Ovary (tissue), 9 donors: ENCODE measurements around the gene CUL3. TPM values are rescaled to one million over a fixed set of nuclear protein-coding genes. Genes with fewer than 3 reads are reported as not detected.

Experiments
- DNase-seq, 5 donors: peaks; one replicate each; pipeline ENCODE4 v3.0.0-alpha.2; 2019 to 2020
- H3K27ac ChIP-seq, 2 donors: fragments of 200-600 bp; one replicate each; pipeline versions ENCODE4 v1.5.1 to v1.8.0; 2019 to 2022
- H3K27me3 ChIP-seq: fragments of 200-600 bp; one replicate; pipeline ENCODE4 v1.8.0; 2022
- H3K36me3 ChIP-seq: fragments of 200-600 bp; sonication (generic); one replicate; pipeline ENCODE4 v1.5.1; 2019
- H3K4me1 ChIP-seq: one replicate; pipeline ENCODE4 v1.8.1; 2013; ENCODE audit warnings: mild to moderate bottlenecking, moderate library complexity; ENCODE audit not compliant: insufficient read depth
- H3K4me3 ChIP-seq: fragments of 200-600 bp; sonication (generic); one replicate; pipeline ENCODE4 v1.5.1; 2017
- H3K9me3 ChIP-seq, 2 donors: fragments of 200-600 bp in 1 of 2; sonication (generic) in 1 of 2; one replicate each; pipeline versions ENCODE4 v1.5.1 to v1.8.1; 2013 to 2019; ENCODE audit warnings: mild to moderate bottlenecking in 1 of 2, moderate library complexity in 1 of 2
- EP300 ChIP-seq: sonication (generic); formaldehyde crosslinking; IDR thresholded peaks from one replicate; pipeline ENCODE4 v1.6.1; 2017; ENCODE audit warnings: antibody characterized with exemption
- POLR2A ChIP-seq: fragments of 450-650 bp; IDR thresholded peaks from one replicate; pipeline ENCODE4 v1.6.1; 2017; ENCODE audit warnings: antibody characterized with exemption, mild to moderate bottlenecking, moderate library complexity
- WGBS, 3 donors: extraction: QIAGEN DNeasy Blood & Tissue Kit in 1 of 3; methylation state at CpG; one replicate each; pipeline versions ENCODE4 v1.1.5 to v1.1.7; 2013 to 2017; 5-methylcytosine and 5-hydroxymethylcytosine counted together
- intact Hi-C, 4 donors: fragments of 100-400 bp; cut with DNase I; formaldehyde crosslinking; loops; one replicate each; pipeline versions ENCODE4 v1.11.0 to v1.15.1; 2022 to 2023
- polyA plus RNA-seq, 2 donors: library from polyadenylated mRNA; stranded (reverse); fragments of 200-250 nt in 1 of 2; fragments of 350-450 nt in 1 of 2; fragmentation: Illumina TruSeq in 1 of 2; extraction: RNeasy Lipid Tissue Mini Kit (QIAGEN cat#74804) in 1 of 2; gene quantifications; one replicate each; pipeline ENCODE4 v1.2.3, GENCODE V29; 2013 to 2014
- total RNA-seq, 7 donors: library from RNA; depleted of rRNA in 2 of 7; stranded (reverse); fragments of >200 nt in 2 of 7; fragmentation: NEBNext Ultra II Directional in 3 of 7; extraction: Animal tissue kit (Norgen Biotek cat#: 25700) in 3 of 7; gene quantifications; one replicate each; pipeline versions ENCODE4 v1.1.0 to v1.2.4, GENCODE V29; 2016 to 2023
- TF ChIP-seq, protein P1 (sequence below), 3 donors: fragments of 450-650 bp in 2 of 3; fragments of 200-600 bp in 1 of 3; IDR thresholded peaks; one replicate each; pipeline versions ENCODE4 v1.5.1 to v1.8.0; 2016 to 2022; ENCODE audit warnings: antibody characterized with exemption in 3 of 3, mild to moderate bottlenecking in 1 of 3
- donor health status: DM: no; HTN: no; CAD: no; lungs with moderate emphysema.
- donor health status: DM: no; HTN: no; CAD: no.
- donor health status: Bipolar disorder and iron deficiency.
- donor health status: DM: yes; HTN: yes; CAD: no.
- donor health status: DM: no; HTN: no; CAD: no.
- donor health status: DM: yes; HTN: yes; CAD: no.

CUL3 gene
- total and polyA plus RNA-seq, 9 donors, result 50.0 to 83.3 (median 66.3) TPM

DNA sequence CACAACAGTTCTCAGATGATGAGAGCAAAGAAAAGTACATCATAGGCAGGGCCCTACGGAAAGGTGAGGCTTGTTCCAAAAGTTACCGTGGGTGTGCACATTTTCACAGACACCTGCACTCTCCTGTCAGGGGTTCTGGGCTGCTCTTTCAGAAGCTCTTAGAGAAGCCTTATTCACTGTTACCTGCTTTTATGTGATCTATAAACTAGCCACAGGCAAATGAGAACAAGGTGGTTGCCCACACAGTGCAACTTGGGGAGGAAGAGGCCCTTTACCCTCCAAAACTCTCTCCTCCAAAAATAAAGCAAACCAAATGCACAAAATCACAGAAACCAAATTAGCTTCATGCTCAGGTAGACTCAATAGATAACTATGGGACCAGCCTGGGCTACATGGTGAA lies 11.1 kb upstream of the CUL3 start:
- H3K27me3 ChIP-seq, result no peaks in the 10 kb centered on the region
- no peaks in the 10 kb centered on the region for H3K4me1 ChIP-seq
- no peak overlapping the region for H3K27ac ChIP-seq
- H3K36me3 ChIP-seq, result no peaks in the 10 kb centered on the region
- DNase-seq, result no peak
- no peak overlapping the region for H3K4me3 ChIP-seq
- no peaks in the 10 kb centered on the region for H3K9me3 ChIP-seq
- TF ChIP-seq, protein P1, sequence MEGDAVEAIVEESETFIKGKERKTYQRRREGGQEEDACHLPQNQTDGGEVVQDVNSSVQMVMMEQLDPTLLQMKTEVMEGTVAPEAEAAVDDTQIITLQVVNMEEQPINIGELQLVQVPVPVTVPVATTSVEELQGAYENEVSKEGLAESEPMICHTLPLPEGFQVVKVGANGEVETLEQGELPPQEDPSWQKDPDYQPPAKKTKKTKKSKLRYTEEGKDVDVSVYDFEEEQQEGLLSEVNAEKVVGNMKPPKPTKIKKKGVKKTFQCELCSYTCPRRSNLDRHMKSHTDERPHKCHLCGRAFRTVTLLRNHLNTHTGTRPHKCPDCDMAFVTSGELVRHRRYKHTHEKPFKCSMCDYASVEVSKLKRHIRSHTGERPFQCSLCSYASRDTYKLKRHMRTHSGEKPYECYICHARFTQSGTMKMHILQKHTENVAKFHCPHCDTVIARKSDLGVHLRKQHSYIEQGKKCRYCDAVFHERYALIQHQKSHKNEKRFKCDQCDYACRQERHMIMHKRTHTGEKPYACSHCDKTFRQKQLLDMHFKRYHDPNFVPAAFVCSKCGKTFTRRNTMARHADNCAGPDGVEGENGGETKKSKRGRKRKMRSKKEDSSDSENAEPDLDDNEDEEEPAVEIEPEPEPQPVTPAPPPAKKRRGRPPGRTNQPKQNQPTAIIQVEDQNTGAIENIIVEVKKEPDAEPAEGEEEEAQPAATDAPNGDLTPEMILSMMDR (IDR thresholded peaks at IDR 0.05), result no peak
- TF ChIP-seq POLR2A, result no peak
- TF ChIP-seq EP300, result no peak
- WGBS, 3 donors, result 88 to 94% (median 93%) methylated on average over 2 of the region's 2 CpGs
- intact Hi-C loops, result no loop called here

DNA sequence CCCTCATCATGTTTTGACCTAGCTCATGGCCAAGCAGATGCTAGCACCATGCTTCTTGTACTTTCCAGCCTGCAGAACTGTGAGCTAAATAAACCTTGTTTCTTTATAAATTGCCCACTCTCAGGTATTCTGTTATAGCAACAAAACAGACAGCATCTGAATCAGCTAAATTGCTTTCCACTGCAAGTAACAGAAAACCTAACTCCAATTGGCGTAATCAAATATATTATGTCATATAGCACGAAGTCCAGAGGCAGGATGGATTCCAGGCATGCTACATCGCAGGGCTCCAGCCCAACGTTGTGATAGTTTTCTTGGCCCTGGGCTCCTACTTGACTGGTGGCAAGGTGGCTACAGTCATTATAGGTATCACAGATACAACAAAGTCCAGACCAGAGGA lies 10.4 kb upstream of the CUL3 start:
- TF ChIP-seq, protein P1 (IDR thresholded peaks at IDR 0.05), result no peak
- TF ChIP-seq EP300, result no peak
- no peak for TF ChIP-seq POLR2A
- 70 to 80% (median 73%) methylated on average over 4 of the region's 4 CpGs for WGBS, 3 donors

DNA sequence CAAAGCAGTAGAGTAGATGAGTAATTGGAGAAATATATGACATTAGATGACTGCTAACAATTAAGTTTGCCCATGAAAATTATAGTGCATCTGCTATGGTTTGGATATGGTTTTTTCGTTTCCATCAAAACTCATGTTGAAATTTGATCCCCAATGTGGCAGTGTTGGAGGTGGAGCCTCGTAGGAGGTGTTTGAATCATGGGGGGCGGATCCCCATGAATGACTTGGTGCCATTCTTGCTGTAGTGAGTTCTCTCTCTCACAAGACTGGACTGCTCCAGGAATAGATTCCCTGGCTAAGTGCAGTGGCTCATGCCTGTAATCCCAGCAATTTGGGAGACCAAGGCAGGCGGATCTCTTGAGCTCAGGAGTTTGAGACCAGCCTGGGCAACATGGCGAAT lies 9.7 kb upstream of the CUL3 start:
- no peaks in the 10 kb centered on the region for H3K36me3 ChIP-seq
- H3K27ac ChIP-seq, result no peak overlapping the region
- no peaks in the 10 kb centered on the region for H3K27me3 ChIP-seq
- no peak for TF ChIP-seq EP300
- no peak for TF ChIP-seq POLR2A
- TF ChIP-seq, protein P1 (IDR thresholded peaks at IDR 0.05), result no peak
- 79 to 85% (median 80%) methylated on average over 5 of the region's 5 CpGs for WGBS, 3 donors
- H3K9me3 ChIP-seq, result no peaks in the 10 kb centered on the region
- DNase-seq, result no peak
- H3K4me1 ChIP-seq, result no peaks in the 10 kb centered on the region
- intact Hi-C loops, result no loop called here
- no peak overlapping the region for H3K4me3 ChIP-seq

More for the DNA sequence above, 10.4 kb upstream of the CUL3 start:
- Histone ChIP-seq H3K27ac (no peak overlapping the region), H3K9me3 (no peaks in the 10 kb centered on the region), H3K4me1 (no peaks in the 10 kb centered on the region), H3K36me3 (no peaks in the 10 kb centered on the region), H3K27me3 (no peaks in the 10 kb centered on the region), H3K4me3 (no peak overlapping the region)
- DNase-seq, result no peak
- intact Hi-C loops, result no loop called here

DNA sequence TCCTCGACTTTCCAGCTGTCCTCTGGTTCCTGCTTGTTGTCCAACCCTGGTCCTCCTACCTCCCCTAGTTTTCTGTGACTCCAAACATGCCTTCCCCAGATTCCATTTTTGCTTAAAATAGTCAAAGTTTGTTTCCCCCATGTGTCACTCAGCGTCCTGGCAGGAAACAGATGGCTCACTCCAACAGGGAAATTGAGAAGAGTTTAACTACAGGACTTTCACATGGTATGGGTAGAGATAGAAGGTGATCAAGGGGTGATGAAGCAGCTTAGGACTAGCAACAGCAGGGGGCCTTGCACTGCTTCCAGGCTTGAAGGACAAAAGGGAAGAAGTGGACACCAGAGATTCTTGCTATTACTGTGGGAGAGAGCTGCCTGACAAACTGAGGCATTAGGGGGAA lies 6.1 kb upstream of the CUL3 start:
- 56 to 69% (median 66%) methylated on average over 2 of the region's 2 CpGs for WGBS, 3 donors
- no peak overlapping the region for H3K4me3 ChIP-seq
- no peaks in the 10 kb centered on the region for H3K9me3 ChIP-seq
- H3K27me3 ChIP-seq, result no peaks in the 10 kb centered on the region
- TF ChIP-seq EP300 (no peak), POLR2A (no peak)
- TF ChIP-seq, protein P1 (IDR thresholded peaks at IDR 0.05), result no peak
- H3K27ac ChIP-seq, result no peak overlapping the region
- no peaks in the 10 kb centered on the region for H3K36me3 ChIP-seq
- H3K4me1 ChIP-seq, result no peaks in the 10 kb centered on the region
- intact Hi-C loops, result no loop called here
- DNase-seq, result no peak
